Smooth muscle cell of the brain vasculature (primary cell): ENCODE data around the gene SLC24A3.

Experiments
- DNase-seq: peaks from one replicate; pipeline ENCODE4 v3.0.0-alpha.2; 2012; ENCODE audit warnings: low read depth, low spot score

SLC24A3 gene

GRCh38 chr20:19302714-19303113 lies 90.3 kb downstream of the SLC24A3 start:
- DNase-seq = no peak

- DNase-seq = no peak
These were observed 91.9 kb downstream of the SLC24A3 start for GRCh38 chr20:19304389-19304788.

- DNase-seq = no peak
These were observed 92.5 kb downstream of the SLC24A3 start for GRCh38 chr20:19304886-19305415.

- DNase-seq = no peak
These were observed 95.7 kb downstream of the SLC24A3 start for GRCh38 chr20:19308146-19308545.

- DNase-seq = no peak
These were observed 98.1 kb downstream of the SLC24A3 start for GRCh38 chr20:19310541-19310940.

GRCh38 chr20:19313342-19314069 lies 101.1 kb downstream of the SLC24A3 start:
- DNase-seq = no peak

- no peak for DNase-seq
These were observed 102.2 kb downstream of the SLC24A3 start for GRCh38 chr20:19314621-19315020.

GRCh38 chr20:19317237-19318069 lies 105.0 kb downstream of the SLC24A3 start:
- no peak for DNase-seq

GRCh38 chr20:19318610-19319009 lies 106.2 kb downstream of the SLC24A3 start:
- DNase-seq = no peak

- DNase-seq = no peak
These were observed 107.6 kb downstream of the SLC24A3 start for GRCh38 chr20:19320005-19320404.

GRCh38 chr20:19321176-19321575 lies 108.7 kb downstream of the SLC24A3 start:
- DNase-seq = no peak

- DNase-seq = no peak
These were observed 109.9 kb downstream of the SLC24A3 start for GRCh38 chr20:19322061-19322985.

- DNase-seq = no peak
These were observed 115.0 kb downstream of the SLC24A3 start for GRCh38 chr20:19327401-19327800.

GRCh38 chr20:19328676-19329075 lies 116.2 kb downstream of the SLC24A3 start:
- DNase-seq = no peak

GRCh38 chr20:19330038-19330437 lies 117.6 kb downstream of the SLC24A3 start:
- no peak for DNase-seq

- no peak for DNase-seq
These were observed 118.3 kb downstream of the SLC24A3 start for GRCh38 chr20:19330731-19331130.

GRCh38 chr20:19333563-19333962 lies 121.1 kb downstream of the SLC24A3 start:
- DNase-seq = no peak

- no peak for DNase-seq
These were observed 122.9 kb downstream of the SLC24A3 start for GRCh38 chr20:19335341-19335740.

- DNase-seq = no peak
These were observed 123.5 kb downstream of the SLC24A3 start for GRCh38 chr20:19335916-19336315.

GRCh38 chr20:19336631-19337030 lies 124.2 kb downstream of the SLC24A3 start:
- DNase-seq = no peak

- DNase-seq = no peak
These were observed 125.9 kb downstream of the SLC24A3 start for GRCh38 chr20:19338380-19338779.

GRCh38 chr20:19338960-19339359 lies 126.5 kb downstream of the SLC24A3 start:
- DNase-seq = no peak
